GM12878 (cell line): Measurements from ENCODE around the gene SNRPD2. TPM values are rescaled to one million over a fixed set of nuclear protein-coding genes. Genes with fewer than 3 reads are reported as not detected.
A peak's percentile ranks its signal among the peaks of the same experiment; 100 is the strongest.

ENCODE experiments used
- BCLAF1 ChIP-seq: fragments of 450-650 bp; IDR thresholded peaks from 2 replicates; pipeline ENCODE4 v1.6.1; 2017; ENCODE audit warnings: antibody characterized with exemption, mild to moderate bottlenecking, moderate library complexity
- CEBPZ ChIP-seq: fragments of 150-350 bp; IDR thresholded peaks from 2 replicates; pipeline ENCODE4 v1.6.1; 2016; ENCODE audit warnings: low read depth, low read length
- CREM ChIP-seq: IDR thresholded peaks from 2 replicates; pipeline ENCODE4 v1.6.1; 2014; ENCODE audit warnings: antibody characterized with exemption, low read depth
- HCFC1 ChIP-seq: fragments of 150-350 bp; IDR thresholded peaks from 2 replicates; pipeline ENCODE4 v1.6.1; 2014; ENCODE audit warnings: low read length
- MYC ChIP-seq: IDR thresholded peaks from 2 replicates; pipeline ENCODE4 v1.6.1; 2011; ENCODE audit warnings: mild to moderate bottlenecking, low read length, moderate library complexity, inconsistent platforms; ENCODE audit not compliant: insufficient read depth, insufficient replicate concordance, insufficient read length, severe bottlenecking
- NBN ChIP-seq: fragments of 450-650 bp; IDR thresholded peaks from 2 replicates; pipeline ENCODE4 v1.6.1; 2016
- RELB ChIP-seq: fragments of 450-650 bp; IDR thresholded peaks from 2 replicates; pipeline ENCODE4 v1.6.1; 2017; ENCODE audit warnings: low read depth, mild to moderate bottlenecking, moderate library complexity
- SIX5 ChIP-seq: IDR thresholded peaks from 2 replicates; pipeline ENCODE4 v1.6.1; 2011; ENCODE audit warnings: mild to moderate bottlenecking, low read depth, low read length, moderate library complexity; ENCODE audit not compliant: severe bottlenecking
- TAF1 ChIP-seq: IDR thresholded peaks from 2 replicates; pipeline ENCODE4 v1.6.1; 2011; ENCODE audit warnings: mild to moderate bottlenecking, low read depth, low read length, borderline replicate concordance
- ZBED1 ChIP-seq: IDR thresholded peaks from 2 replicates; pipeline ENCODE4 v1.6.1; 2016; ENCODE audit warnings: borderline replicate concordance
- ZNF592 ChIP-seq: fragments of 450-650 bp; IDR thresholded peaks from 2 replicates; pipeline ENCODE4 v1.6.1; 2017; ENCODE audit warnings: mild to moderate bottlenecking, moderate library complexity
- polyA plus RNA-seq, 11 experiments: library from polyadenylated mRNA; depleted of rRNA in 4 of 11; unstranded in 6 of 11; stranded (reverse) in 5 of 11; fragments of >200 nt; fragmentation: Nextera tagmentation in 4 of 11; fragmentation: Illumina TruSeq in 1 of 11; extraction: Ambion mirVana in 4 of 11; extraction: Trizol in 1 of 11; gene quantifications; 1 replicate in 1 of 11; 2 replicates in 10 of 11; pipeline versions ENCODE4 v1.2.1 to v1.2.3, GENCODE V29; 2011 to 2016; ENCODE audit warnings: inconsistent platforms in 2 of 11, missing spikeins in 2 of 11, low read depth in 1 of 11
- total RNA-seq, 4 experiments: library from RNA; depleted of rRNA in 3 of 4; stranded (reverse); fragments of >200 nt in 3 of 4; fragmentation: Illumina TruSeq in 1 of 4; extraction: Trizol in 1 of 4; gene quantifications; 2 replicates each; pipeline versions ENCODE4 v1.2.1 to v1.2.3, GENCODE V29; 2013 to 2021

The SNRPD2 gene
- total and polyA plus RNA-seq, 10 of the 15 experiments (the other 5 are each of a cell fraction or from before 2014, with no cell fraction given), result 526 to 3,621 (median 951) TPM

- TF ChIP-seq CEBPZ (no peak), SIX5 (no peak), ZBED1 (no peak), RELB (peak; percentile 88), BCLAF1 (no peak), NBN (peak; percentile 72), CREM (peak; percentile 49; the same call in 1 of the 2 replicates), ZNF592 (no peak), TAF1 (no peak), HCFC1 (peak; percentile 27; the same call in 1 of the 2 replicates), MYC (no peak)
Observed at GRCh38 chr19:45645631-45646344, 46.0 kb downstream of the SNRPD2 start (continued).
